HG02885 (cell line): ENCODE measurements around the gene GSTA4.

Experiments used
- ATAC-seq: cut with Tn5 transposase; IDR thresholded peaks from one replicate; pipeline ENCODE4 v1.9.1; 2021; ENCODE audit warnings: mild to moderate bottlenecking; ENCODE audit not compliant: unreplicated experiment, poor library complexity

GSTA4 gene, protein sequence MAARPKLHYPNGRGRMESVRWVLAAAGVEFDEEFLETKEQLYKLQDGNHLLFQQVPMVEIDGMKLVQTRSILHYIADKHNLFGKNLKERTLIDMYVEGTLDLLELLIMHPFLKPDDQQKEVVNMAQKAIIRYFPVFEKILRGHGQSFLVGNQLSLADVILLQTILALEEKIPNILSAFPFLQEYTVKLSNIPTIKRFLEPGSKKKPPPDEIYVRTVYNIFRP

GRCh38 chr6:52995089-52995912, at the start of gene GSTA4:
Gene GSTA4, minus strand, starts transcription at chr6:52995284. Its CDS starts 1,041 bp downstream, at chr6:52994243.
- peak; percentile 97 for ATAC-seq

DNA sequence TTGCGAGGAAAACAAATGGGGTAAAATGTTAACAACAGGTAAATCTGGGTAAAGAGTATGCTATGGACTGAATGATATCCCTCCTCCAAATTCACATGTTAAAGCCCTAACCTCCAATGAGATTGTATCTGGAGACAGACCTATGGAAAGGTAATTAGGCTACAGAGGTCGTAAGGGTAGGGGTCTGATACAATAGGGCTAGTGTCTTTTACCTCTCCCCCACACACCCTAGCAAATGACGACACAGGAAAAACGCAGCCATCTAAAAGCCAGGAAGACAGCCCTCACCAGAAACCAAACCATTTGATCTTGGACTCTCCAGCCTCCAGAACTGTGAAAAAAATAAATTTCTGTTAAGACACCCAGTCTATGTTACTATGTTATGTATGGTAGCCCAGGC, 49.5 kb upstream of the GSTA4 start:
- no peak for ATAC-seq

- no peak for ATAC-seq
These were observed 49.0 kb upstream of the GSTA4 start for GRCh38 chr6:53044071-53044470.

DNA sequence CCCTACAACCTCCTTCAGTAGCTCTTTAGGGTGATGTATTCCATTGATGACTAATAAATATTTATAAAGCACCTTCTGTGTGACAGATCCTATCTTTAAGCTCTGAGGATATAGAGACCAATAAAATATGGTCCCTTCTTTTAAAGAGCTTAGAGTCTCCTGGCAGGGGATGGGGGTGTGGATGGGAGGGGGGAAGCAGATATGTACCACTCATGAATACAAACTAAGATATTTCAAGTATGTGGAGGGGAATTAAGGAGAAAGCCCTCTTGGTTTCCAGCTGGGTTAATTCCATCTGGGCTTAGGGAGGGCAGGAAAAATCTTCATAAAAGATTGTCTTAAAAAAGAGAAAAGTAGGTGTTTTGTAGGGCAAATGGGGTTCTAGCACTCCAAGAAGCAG, 48.5 kb upstream of the GSTA4 start:
- no peak for ATAC-seq

DNA sequence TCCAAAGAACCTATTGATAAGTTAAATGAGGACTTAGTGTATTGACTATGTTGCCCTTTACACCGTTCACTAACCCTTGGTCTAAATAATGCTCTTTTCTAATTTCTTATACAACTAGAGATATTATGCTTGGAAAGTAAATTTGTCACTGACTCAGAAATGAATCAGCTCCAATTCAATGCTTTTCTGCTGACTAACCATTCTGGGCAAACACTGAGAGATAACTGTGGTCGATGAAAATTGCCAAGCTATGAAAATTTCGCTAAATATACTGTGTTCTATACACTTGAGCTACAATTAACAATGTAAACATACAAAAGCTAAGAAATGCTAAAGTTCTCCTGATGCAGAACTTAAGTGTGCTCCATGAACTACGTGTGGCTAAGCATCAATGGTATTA, 47.0 kb upstream of the GSTA4 start:
- no peak for ATAC-seq

- ATAC-seq, result no peak
These were observed 46.3 kb upstream of the GSTA4 start for GRCh38 chr6:53041356-53041755.

GRCh38 chr6:53038596-53038995, 43.5 kb upstream of the GSTA4 start:
- no peak for ATAC-seq

GRCh38 chr6:53038141-53038540, 43.1 kb upstream of the GSTA4 start:
- no peak for ATAC-seq

GRCh38 chr6:53035549-53036213, 40.6 kb upstream of the GSTA4 start:
- no peak for ATAC-seq

DNA sequence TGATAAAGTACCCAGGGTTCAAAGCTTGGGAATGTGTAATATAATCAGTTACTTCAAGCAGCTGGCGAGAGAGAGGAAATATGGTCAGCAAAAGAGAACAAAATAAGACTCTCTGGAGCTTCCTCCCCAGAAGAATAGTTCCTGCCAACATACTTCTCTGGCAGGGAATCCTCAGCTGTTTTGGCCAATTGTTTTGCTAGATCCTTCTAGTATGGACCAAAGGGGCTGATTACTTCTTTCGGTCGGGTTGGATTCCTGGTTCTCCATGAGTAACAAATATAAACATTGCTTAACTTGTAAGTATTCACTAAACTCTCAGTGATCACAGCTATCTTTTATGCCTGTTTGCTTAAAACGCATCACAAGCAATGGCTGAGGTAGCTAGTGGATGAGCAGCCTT, 38.7 kb upstream of the GSTA4 start:
- no peak for ATAC-seq

- no peak for ATAC-seq
These were observed 37.8 kb upstream of the GSTA4 start for GRCh38 chr6:53032849-53033248.

GRCh38 chr6:53031281-53031680, 36.2 kb upstream of the GSTA4 start:
- ATAC-seq, result no peak

DNA sequence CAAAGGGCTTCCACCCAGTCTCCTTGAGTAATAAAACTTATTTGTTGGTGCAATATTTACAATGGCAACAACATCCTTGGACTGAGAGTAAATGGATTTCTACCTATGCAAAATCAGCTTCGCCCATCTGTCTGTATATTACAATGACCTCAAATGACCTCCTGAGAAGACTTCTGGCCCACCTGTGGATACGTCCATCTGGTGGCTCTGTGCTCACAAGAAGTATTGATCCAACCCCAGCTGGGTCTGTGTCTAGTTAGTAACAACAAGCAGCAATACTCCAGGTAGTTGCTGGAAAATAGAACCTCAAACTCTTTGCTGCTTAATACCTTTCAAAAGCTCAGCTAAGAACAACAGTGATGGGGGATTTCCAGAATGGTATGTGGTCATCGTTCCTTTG, 34.7 kb upstream of the GSTA4 start:
- ATAC-seq, result no peak

DNA sequence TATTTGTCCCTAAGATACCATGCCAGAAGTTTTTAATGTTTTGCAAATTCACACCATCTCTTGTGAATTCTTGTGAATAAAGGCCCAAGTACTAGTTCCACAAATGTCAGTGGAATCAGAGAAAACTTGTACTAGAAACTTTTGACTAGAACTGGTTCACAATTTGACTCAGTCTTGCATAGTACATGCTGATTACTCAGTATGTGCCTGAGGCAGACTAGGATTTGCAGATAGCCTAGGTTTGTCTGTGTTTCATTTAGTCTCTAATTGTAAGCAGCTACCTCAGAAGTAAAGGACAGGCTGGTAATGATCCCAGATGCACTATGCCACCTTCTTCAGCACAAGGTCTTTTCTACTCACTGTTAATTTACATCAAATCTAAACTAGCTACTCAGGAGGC, 34.2 kb upstream of the GSTA4 start:
- ATAC-seq, result no peak

DNA sequence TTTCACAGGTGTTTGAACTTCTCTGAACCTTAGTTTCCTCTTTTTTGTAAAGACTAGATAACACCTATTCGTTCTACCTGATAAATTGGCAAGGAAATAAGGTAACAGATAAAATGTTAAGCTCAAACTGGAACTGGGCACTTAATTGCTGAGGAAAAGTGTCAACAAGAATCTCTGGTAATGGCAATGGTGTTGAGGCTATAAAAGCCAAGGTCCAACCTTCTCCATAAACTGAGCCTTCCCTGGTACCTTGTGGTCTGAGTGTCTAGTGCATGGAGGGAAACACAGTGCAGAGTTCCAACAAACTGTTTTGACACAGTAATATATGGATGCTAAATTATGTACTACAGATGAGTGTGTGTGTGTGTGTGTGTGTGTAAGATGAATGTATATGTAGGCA, 33.4 kb upstream of the GSTA4 start:
- no peak for ATAC-seq

DNA sequence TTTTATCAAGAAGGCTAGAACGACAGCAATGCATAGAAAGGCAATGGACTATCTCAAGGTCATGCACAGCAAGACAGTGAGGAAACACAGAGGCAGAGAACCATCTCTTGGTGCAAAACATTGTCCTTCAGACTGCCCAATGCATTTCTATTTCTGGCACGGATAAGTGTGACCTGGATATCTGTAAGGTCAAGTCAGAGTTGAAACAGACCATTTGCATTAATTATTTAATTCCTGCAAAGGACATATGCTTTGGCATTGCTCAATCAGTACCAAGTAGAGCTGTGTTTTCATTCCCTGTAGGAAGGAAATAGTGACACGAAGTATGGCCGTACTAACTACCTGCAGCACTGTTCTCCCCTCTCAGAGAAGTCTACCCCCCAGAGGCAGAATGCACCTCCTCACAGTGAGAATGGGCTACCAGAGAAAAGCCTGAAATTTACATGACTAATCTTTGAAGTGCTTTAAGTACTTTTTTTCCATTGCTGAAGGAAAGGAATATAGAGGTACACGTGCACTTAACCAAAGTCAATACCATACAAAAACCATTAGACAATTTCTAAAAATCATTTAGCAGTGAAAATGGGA, 32.1 kb upstream of the GSTA4 start:
- no peak for ATAC-seq

GRCh38 chr6:53026526-53026925, 31.4 kb upstream of the GSTA4 start:
- ATAC-seq, result no peak

- no peak for ATAC-seq
These were observed 28.2 kb upstream of the GSTA4 start for GRCh38 chr6:53023323-53023722.

- ATAC-seq, result no peak
These were observed 25.1 kb upstream of the GSTA4 start for GRCh38 chr6:53020005-53020744.

- ATAC-seq, result no peak
These were observed 23.4 kb upstream of the GSTA4 start for GRCh38 chr6:53018446-53018845.
